ENCODE data around the gene PTDSS2.
"Not testable (repeated sequence)": the region's sequence is repeated elsewhere in the genome, so short reads cannot be mapped to it uniquely, and the experiment has no call there.

Gene PTDSS2

GRCh38 chr11:414318-414857 is 35.7 kb upstream of the PTDSS2 start:
- DNase-seq: no peak

- no peak for DNase-seq
These were observed 34.4 kb upstream of the PTDSS2 start for GRCh38 chr11:415640-416041.

- DNase-seq: no peak
These were observed 33.9 kb upstream of the PTDSS2 start for GRCh38 chr11:416051-416756.

GRCh38 chr11:416757-417621 is 33.1 kb upstream of the PTDSS2 start:
- DNase-seq: peak; percentile 46

- no peak for DNase-seq
These were observed 32.3 kb upstream of the PTDSS2 start for GRCh38 chr11:417652-418342.

GRCh38 chr11:418343-419247 is 31.5 kb upstream of the PTDSS2 start:
- DNase-seq: no peak

- no peak for DNase-seq
These were observed 30.7 kb upstream of the PTDSS2 start for GRCh38 chr11:419248-420005.

GRCh38 chr11:420054-420910 is 29.8 kb upstream of the PTDSS2 start:
- DNase-seq: no peak

GRCh38 chr11:420911-421321 is 29.2 kb upstream of the PTDSS2 start:
- no peak for DNase-seq

- no peak for DNase-seq
These were observed 27.8 kb upstream of the PTDSS2 start for GRCh38 chr11:422249-422656.

GRCh38 chr11:424232-424631 is 25.8 kb upstream of the PTDSS2 start:
- no peak for DNase-seq

- not testable (repeated sequence) for DNase-seq
These were observed 25.3 kb upstream of the PTDSS2 start for GRCh38 chr11:424766-425165.

GRCh38 chr11:425301-425700 is 24.8 kb upstream of the PTDSS2 start:
- DNase-seq: no peak

GRCh38 chr11:426851-427250 is 23.2 kb upstream of the PTDSS2 start:
- no peak for DNase-seq

GRCh38 chr11:428295-428694 is 21.8 kb upstream of the PTDSS2 start:
- DNase-seq: no peak

GRCh38 chr11:429391-429790 is 20.7 kb upstream of the PTDSS2 start:
- no peak for DNase-seq

GRCh38 chr11:429931-430456 is 20.1 kb upstream of the PTDSS2 start:
- no peak for DNase-seq

- DNase-seq: no peak
These were observed 18.2 kb upstream of the PTDSS2 start for GRCh38 chr11:431921-432320.

GRCh38 chr11:432501-433100 is 17.5 kb upstream of the PTDSS2 start:
- no peak for DNase-seq

- DNase-seq: no peak
These were observed 17.0 kb upstream of the PTDSS2 start for GRCh38 chr11:433111-433510.

All from activated effector memory CD4-positive, alpha-beta T cell treated with Interleukin-2 at 50 U/mL for 16 hours (primary cell).